ENCODE results near the gene EID3. TPM values are rescaled to one million over a fixed set of nuclear protein-coding genes. Genes with fewer than 3 reads are reported as not detected.

EID3 gene
- polyA plus RNA-seq, 3 donors, result 0.64 to 1.0 (median 0.65) TPM

DNA sequence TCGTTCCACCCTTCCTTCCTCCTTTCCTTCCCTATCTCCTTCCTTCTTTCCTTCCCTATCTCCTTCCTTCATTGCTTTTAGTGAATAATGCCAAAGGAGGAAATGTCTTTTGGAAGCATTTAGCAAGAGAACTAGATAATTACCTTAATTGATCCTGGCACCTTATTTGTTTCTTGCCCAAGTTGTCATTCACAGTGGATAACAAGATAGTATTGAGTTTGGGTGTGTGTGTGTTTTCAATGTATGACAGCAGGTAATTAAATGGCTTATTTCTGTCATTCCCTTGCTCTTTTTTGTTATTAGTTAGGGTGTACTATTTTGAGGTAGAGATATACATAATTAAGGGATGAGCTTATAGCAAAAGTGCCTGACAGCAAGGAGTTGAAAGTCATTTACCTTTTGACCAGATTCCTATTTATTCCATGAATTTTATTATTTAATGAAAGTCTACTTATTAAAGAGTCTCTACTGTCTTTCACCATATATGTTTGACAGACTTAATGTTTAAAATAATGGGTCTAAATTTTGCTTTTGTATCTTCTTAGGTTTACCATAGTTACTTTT lies 30.2 kb downstream of the EID3 start:
- no peaks in the 10 kb centered on the region for H3K9me3 Mint-ChIP-seq

DNA sequence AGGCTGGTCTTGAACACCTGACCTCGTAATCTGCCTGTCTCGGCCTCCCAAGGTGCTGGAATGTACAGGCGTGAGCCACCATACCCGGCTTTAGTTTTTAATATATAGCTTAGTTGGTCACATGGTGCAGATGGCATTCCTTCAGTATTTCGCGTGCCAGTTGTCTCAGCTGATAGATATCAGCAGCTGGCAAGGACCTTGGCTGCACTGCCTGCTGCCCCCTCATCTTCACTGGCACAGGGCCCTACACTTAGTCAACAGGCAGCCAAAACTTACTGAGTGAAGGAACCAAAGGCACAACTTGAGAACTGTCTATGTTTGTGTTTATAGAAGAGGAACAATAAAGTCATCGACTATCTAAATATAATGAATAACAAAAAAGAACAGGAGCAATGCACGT lies 31.0 kb downstream of the EID3 start:
- H3K27me3 ChIP-seq (ENCODE audit: control insufficient read depth in 2 of 2, insufficient read depth in 2 of 2, low read length in 2 of 2), result no peaks in the 10 kb centered on the region
- Mint-ChIP-seq H3K36me3 (peaks cover 52 to 77% of the 10 kb centered on the region in 2 donors), H3K9me3 (no peaks in the 10 kb centered on the region), H3K4me1 (no peaks in the 10 kb centered on the region), H3K27ac (peak overlapping the region in 1 of 7 donors; percentile 14), H3K4me3 (no peak overlapping the region), H3K27me3 (ENCODE audit: low read depth in 3 of 3) (peaks cover 0 to 2% (median 0%) of the 10 kb centered on the region in 3 donors)
- DNase-seq, result no peak
- H2AFZ ChIP-seq (ENCODE audit: insufficient read depth, low read depth, low read length, poor library complexity, severe bottlenecking), result no peak overlapping the region
- no peak overlapping the region for H3K27ac ChIP-seq (ENCODE audit: low read depth in 1 of 2, low read length in 2 of 2)
- intact Hi-C loops (cut with micrococcal nuclease), result no loop called here
- no peaks in the 10 kb centered on the region for H3K9me3 ChIP-seq (replicated peaks in 1 of 2; ENCODE audit: control insufficient read depth in 1 of 2, insufficient read depth in 1 of 2, low read length in 2 of 2)
- H3K79me2 ChIP-seq (ENCODE audit: insufficient read depth, low read length), result no peaks in the 10 kb centered on the region
- H3K4me1 ChIP-seq (ENCODE audit: control insufficient read depth in 1 of 2, insufficient read depth in 2 of 2, low read length in 2 of 2), result no peaks in the 10 kb centered on the region
- TF ChIP-seq, protein P1, sequence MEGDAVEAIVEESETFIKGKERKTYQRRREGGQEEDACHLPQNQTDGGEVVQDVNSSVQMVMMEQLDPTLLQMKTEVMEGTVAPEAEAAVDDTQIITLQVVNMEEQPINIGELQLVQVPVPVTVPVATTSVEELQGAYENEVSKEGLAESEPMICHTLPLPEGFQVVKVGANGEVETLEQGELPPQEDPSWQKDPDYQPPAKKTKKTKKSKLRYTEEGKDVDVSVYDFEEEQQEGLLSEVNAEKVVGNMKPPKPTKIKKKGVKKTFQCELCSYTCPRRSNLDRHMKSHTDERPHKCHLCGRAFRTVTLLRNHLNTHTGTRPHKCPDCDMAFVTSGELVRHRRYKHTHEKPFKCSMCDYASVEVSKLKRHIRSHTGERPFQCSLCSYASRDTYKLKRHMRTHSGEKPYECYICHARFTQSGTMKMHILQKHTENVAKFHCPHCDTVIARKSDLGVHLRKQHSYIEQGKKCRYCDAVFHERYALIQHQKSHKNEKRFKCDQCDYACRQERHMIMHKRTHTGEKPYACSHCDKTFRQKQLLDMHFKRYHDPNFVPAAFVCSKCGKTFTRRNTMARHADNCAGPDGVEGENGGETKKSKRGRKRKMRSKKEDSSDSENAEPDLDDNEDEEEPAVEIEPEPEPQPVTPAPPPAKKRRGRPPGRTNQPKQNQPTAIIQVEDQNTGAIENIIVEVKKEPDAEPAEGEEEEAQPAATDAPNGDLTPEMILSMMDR (IDR thresholded peaks at IDR 0.05), result no peak
- H3K36me3 ChIP-seq (replicated peaks in 1 of 2; ENCODE audit: control insufficient read depth in 1 of 2, insufficient read depth in 2 of 2, low read length in 2 of 2), result peaks cover 70 to 88% of the 10 kb centered on the region in 2 donors
- no peak overlapping the region for H3K4me2 ChIP-seq (replicated peaks; ENCODE audit: extremely low read depth, low read length, poor library complexity, severe bottlenecking)
- H3K4me3 ChIP-seq (replicated peaks in 1 of 3; ENCODE audit: low read depth in 2 of 3, low read length in 3 of 3), result no peak overlapping the region
- no peak overlapping the region for H3K9ac ChIP-seq (ENCODE audit: insufficient read depth, low read length, poor library complexity, severe bottlenecking)
- peaks cover 4% of the 10 kb centered on the region for H4K20me1 ChIP-seq (ENCODE audit: insufficient read depth, low read length)
- WGBS (ENCODE audit: insufficient coverage), result 100% methylated on average over 6 of the region's 8 CpGs

More for the DNA sequence above, 30.2 kb downstream of the EID3 start:
- Histone ChIP-seq H3K9ac (ENCODE audit: insufficient read depth, low read length, poor library complexity, severe bottlenecking) (no peak overlapping the region), H3K9me3 (replicated peaks in 1 of 2; ENCODE audit: control insufficient read depth in 1 of 2, insufficient read depth in 1 of 2, low read length in 2 of 2) (no peaks in the 10 kb centered on the region), H3K36me3 (replicated peaks in 1 of 2; ENCODE audit: control insufficient read depth in 1 of 2, insufficient read depth in 2 of 2, low read length in 2 of 2) (peaks cover 68 to 87% of the 10 kb centered on the region in 2 donors), H3K4me2 (replicated peaks; ENCODE audit: extremely low read depth, low read length, poor library complexity, severe bottlenecking) (no peak overlapping the region), H3K27ac (ENCODE audit: low read depth in 1 of 2, low read length in 2 of 2) (no peak overlapping the region), H3K4me3 (replicated peaks in 1 of 3; ENCODE audit: low read depth in 2 of 3, low read length in 3 of 3) (no peak overlapping the region), H2AFZ (ENCODE audit: insufficient read depth, low read depth, low read length, poor library complexity, severe bottlenecking) (no peak overlapping the region), H3K27me3 (ENCODE audit: control insufficient read depth in 2 of 2, insufficient read depth in 2 of 2, low read length in 2 of 2) (no peaks in the 10 kb centered on the region), H4K20me1 (ENCODE audit: insufficient read depth, low read length) (peaks cover 5% of the 10 kb centered on the region), H3K4me1 (ENCODE audit: control insufficient read depth in 1 of 2, insufficient read depth in 2 of 2, low read length in 2 of 2) (no peaks in the 10 kb centered on the region), H3K79me2 (ENCODE audit: insufficient read depth, low read length) (no peaks in the 10 kb centered on the region)
- H3K27me3 Mint-ChIP-seq (ENCODE audit: low read depth in 3 of 3), result peaks cover 0 to 2% (median 0%) of the 10 kb centered on the region in 3 donors
- H3K36me3 Mint-ChIP-seq, result peaks cover 50 to 77% of the 10 kb centered on the region in 2 donors
- no peaks in the 10 kb centered on the region for H3K4me1 Mint-ChIP-seq
- peak overlapping the region in 1 of 7 donors; percentile 16 for H3K27ac Mint-ChIP-seq
- intact Hi-C loops (cut with micrococcal nuclease), result no loop called here
- DNase-seq, result no peak
- H3K4me3 Mint-ChIP-seq, result no peak overlapping the region
- TF ChIP-seq, protein P1 (IDR thresholded peaks at IDR 0.05), result no peak
- WGBS (ENCODE audit: insufficient coverage), result no CpG with 5 or more reads among the region's 1 CpG
